NB4 (cell line): ENCODE results near the gene ARL16.

Experiments used
- DNase-seq: peaks from one replicate; pipeline ENCODE4 v3.0.0; 2010; ENCODE audit warnings: low read depth
- H3K4me3 ChIP-seq: one replicate; pipeline ENCODE4 v1.5.1; 2011; ENCODE audit warnings: mild to moderate bottlenecking, low read depth, low read length, moderate library complexity
- MAX ChIP-seq: IDR thresholded peaks from 2 replicates; pipeline ENCODE4 v1.6.1; 2011; ENCODE audit warnings: low read depth, low read length
- MYC ChIP-seq: IDR thresholded peaks from 2 replicates; pipeline ENCODE4 v1.6.1; 2011; ENCODE audit warnings: low read depth, low read length
- POLR2A ChIP-seq: IDR thresholded peaks from 2 replicates; pipeline ENCODE4 v1.6.1; 2011; ENCODE audit warnings: mild to moderate bottlenecking; ENCODE audit not compliant: insufficient read length; ENCODE audit errors: extremely low read depth
- TF ChIP-seq, protein P1 (sequence below): IDR thresholded peaks from one replicate; pipeline ENCODE4 v1.5.1; 2012; ENCODE audit warnings: low read depth, low read length

Gene ARL16, protein sequence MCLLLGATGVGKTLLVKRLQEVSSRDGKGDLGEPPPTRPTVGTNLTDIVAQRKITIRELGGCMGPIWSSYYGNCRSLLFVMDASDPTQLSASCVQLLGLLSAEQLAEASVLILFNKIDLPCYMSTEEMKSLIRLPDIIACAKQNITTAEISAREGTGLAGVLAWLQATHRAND

DNA sequence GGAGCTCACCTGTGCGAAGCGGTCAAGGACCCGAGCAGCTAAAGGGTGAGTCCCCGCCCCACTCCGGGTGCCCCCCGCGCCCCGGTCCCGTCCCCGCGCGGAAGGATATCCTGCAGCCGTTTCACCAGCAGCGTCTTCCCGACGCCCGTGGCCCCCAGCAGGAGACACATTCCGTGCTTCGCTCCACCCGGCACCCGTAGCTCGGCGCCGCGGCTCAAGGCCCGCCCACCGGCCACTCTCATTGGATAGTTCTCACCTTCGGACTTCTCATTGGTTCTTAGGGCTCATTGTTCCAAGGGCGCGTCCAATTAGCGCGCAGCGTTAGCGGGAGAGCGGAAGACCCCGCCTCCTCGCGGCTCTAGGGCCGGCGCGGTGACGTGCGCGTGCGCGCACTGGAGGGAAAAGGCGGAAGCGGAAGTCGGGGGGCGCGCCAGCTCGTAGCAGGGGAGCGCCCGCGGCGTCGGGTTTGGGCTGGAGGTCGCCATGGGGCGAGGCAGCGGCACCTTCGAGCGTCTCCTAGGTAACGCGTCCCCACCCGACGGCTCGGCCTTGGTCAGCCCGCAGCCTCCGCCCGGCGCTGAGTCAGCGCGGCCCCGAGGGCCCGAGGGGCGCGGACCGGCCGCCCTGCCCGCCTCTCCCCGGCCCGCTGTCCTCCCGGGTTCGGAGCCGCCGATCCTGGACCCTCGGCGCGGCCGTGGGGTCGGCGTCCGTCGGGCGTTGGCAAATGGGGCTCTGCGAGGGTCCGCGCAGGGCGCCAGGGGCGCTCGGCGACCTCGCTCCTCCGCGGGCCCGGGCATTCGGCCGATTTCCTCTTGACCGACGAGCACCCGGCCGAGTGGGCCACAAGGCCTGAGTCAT lies at the start of gene ARL16, which contains the start of gene HGS:
TSS of gene ARL16 (minus strand) at position 214 of the 858 bp plus-strand sequence. CDS start at position 170, 44 bp downstream.
TSS of gene HGS (plus strand) at position 428 of the 858 bp plus-strand sequence. CDS start at position 484, 56 bp downstream.
- H3K4me3 ChIP-seq, result peak within 1 kb of the TSS; percentile 90
- peak; percentile 98 for DNase-seq
- TF ChIP-seq, protein P1, sequence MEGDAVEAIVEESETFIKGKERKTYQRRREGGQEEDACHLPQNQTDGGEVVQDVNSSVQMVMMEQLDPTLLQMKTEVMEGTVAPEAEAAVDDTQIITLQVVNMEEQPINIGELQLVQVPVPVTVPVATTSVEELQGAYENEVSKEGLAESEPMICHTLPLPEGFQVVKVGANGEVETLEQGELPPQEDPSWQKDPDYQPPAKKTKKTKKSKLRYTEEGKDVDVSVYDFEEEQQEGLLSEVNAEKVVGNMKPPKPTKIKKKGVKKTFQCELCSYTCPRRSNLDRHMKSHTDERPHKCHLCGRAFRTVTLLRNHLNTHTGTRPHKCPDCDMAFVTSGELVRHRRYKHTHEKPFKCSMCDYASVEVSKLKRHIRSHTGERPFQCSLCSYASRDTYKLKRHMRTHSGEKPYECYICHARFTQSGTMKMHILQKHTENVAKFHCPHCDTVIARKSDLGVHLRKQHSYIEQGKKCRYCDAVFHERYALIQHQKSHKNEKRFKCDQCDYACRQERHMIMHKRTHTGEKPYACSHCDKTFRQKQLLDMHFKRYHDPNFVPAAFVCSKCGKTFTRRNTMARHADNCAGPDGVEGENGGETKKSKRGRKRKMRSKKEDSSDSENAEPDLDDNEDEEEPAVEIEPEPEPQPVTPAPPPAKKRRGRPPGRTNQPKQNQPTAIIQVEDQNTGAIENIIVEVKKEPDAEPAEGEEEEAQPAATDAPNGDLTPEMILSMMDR, result no peak
- no peak for TF ChIP-seq MAX
- TF ChIP-seq POLR2A, result peak; percentile 39
- TF ChIP-seq MYC, result no peak

GRCh38 chr17:81727324-81728031 lies 43.9 kb upstream of the ARL16 start:
- no peak for DNase-seq
- no peak overlapping the region for H3K4me3 ChIP-seq
- no peak for TF ChIP-seq MAX
- no peak for TF ChIP-seq MYC
- no peak for TF ChIP-seq POLR2A

DNA sequence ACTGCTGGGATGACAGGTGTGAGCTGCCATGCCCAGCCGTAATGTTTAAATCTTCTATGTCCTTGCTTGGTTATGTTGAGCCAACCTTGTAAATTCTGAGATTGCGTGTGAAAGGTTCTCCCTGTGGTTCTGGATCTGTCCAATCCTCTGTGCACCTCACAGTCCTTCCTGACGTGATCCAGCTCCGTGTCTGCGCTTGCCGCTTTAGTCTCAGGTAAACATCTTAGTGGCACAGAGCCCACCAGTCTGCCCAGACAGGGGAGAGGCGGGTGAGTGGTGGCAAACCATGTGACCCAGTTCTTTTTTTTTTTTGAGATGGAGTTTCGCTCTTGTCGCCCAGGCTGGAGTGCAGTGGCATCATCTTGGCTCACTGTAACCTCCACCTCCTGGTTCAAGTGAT lies 42.4 kb upstream of the ARL16 start:
- no peak for DNase-seq
- no peak overlapping the region for H3K4me3 ChIP-seq
- TF ChIP-seq MAX, result no peak

- DNase-seq, result no peak
- H3K4me3 ChIP-seq, result no peak overlapping the region
- no peak for TF ChIP-seq MYC
- no peak for TF ChIP-seq POLR2A
- TF ChIP-seq, protein P1, result no peak
- no peak for TF ChIP-seq MAX
These were observed 41.8 kb upstream of the ARL16 start for GRCh38 chr17:81725439-81725838.

GRCh38 chr17:81723651-81724209 lies 40.1 kb upstream of the ARL16 start:
- TF ChIP-seq MAX, result no peak
- TF ChIP-seq, protein P1, result no peak
- no peak for TF ChIP-seq POLR2A
- no peak for TF ChIP-seq MYC
- no peak for DNase-seq
- no peak overlapping the region for H3K4me3 ChIP-seq

DNA sequence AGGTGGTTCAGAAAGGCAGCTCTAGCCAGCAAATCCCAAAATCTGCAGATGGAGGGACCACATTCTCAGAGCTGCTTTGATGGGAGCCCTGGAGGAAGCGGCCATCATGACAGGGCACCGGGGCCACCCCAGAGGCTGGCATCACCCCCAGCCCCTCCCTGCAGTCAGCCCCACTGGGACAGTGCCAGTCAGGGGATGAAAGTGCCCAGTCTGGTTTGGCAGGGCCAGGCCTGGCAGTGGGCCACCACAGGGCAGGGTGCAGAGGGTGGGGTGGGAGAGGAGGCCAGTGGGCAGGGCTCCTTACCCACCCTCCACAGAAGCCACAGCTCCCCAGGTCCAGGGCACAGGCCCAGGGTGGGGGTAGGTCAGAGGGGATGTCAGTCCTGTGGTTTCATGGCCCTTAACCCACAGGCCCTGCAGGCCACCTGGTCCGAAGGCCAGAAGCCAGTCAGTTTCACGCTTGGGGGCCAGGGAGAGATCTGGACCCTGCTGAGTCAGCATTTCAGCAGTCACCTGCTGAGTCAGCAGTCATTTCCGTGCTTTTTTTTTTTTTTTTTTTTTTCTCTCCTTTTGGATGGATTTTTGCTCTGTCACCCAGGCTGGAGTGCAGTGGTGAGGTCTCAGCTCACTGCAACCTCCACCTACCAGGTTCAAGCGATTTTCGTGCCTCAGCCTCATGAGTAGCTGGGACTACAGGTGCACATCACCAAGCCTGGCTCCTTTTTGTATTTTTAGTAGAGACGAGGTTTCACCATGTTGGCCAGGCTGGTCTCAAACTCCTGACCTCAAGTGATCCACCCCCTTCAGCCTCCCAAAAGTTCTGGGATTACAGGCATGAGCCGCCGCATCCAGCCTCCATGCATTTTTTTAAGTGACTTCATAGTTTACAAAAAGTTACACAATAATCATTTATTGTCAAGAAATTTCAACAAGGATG lies 38.9 kb upstream of the ARL16 start:
- TF ChIP-seq MYC (no peak), MAX (no peak), POLR2A (no peak)
- TF ChIP-seq, protein P1, result no peak
- peak; percentile 42 for DNase-seq
- no peak overlapping the region for H3K4me3 ChIP-seq
